ENCODE data around the gene PCDHGA9.
"Not testable (repeated sequence)": the region's sequence is repeated elsewhere in the genome, so short reads cannot be mapped to it uniquely, and the experiment has no call there.

Gene PCDHGA9

DNA sequence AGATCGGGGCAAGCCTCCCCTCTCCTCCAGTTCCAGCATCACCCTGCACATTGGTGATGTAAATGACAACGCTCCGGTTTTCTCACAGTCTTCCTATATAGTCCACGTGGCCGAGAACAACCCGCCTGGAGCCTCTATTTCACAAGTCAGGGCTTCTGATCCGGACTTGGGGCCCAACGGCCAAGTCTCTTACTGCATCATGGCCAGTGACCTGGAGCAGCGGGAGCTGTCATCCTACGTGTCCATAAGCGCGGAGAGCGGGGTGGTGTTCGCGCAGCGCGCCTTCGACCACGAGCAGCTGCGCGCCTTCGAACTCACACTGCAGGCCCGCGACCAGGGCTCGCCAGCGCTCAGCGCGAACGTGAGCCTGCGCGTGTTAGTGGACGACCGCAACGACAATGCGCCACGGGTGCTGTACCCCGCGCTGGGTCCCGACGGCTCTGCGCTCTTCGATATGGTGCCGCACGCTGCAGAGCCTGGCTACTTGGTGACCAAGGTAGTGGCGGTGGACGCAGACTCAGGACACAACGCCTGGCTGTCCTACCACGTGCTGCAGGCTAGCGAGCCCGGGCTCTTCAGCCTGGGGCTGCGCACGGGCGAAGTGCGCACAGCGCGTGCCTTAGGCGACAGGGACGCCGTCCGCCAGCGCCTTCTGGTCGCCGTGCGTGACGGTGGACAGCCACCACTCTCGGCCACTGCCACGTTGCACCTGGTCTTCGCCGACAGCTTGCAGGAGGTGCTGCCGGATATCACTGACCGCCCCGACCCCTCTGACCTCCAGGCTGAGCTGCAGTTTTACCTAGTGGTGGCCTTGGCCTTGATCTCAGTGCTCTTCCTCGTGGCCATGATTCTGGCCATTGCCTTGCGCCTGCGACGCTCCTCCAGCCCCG lies 13.2 kb upstream of the PCDHGA9 start:
- no peak for DNase-seq
- H3K4me3 ChIP-seq (ENCODE audit: low read depth, low read length), result no peak overlapping the region
- peaks cover 6% of the 10 kb centered on the region for H3K9me3 ChIP-seq (ENCODE audit: severe bottlenecking)
- no peaks in the 10 kb centered on the region for H3K36me3 ChIP-seq
- TF ChIP-seq, protein P1, sequence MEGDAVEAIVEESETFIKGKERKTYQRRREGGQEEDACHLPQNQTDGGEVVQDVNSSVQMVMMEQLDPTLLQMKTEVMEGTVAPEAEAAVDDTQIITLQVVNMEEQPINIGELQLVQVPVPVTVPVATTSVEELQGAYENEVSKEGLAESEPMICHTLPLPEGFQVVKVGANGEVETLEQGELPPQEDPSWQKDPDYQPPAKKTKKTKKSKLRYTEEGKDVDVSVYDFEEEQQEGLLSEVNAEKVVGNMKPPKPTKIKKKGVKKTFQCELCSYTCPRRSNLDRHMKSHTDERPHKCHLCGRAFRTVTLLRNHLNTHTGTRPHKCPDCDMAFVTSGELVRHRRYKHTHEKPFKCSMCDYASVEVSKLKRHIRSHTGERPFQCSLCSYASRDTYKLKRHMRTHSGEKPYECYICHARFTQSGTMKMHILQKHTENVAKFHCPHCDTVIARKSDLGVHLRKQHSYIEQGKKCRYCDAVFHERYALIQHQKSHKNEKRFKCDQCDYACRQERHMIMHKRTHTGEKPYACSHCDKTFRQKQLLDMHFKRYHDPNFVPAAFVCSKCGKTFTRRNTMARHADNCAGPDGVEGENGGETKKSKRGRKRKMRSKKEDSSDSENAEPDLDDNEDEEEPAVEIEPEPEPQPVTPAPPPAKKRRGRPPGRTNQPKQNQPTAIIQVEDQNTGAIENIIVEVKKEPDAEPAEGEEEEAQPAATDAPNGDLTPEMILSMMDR (IDR thresholded peaks at IDR 0.05; ENCODE audit: low read depth, low read length), result no peak
- no peak overlapping the region for H3K27ac ChIP-seq
- no peaks in the 10 kb centered on the region for H3K27me3 ChIP-seq (ENCODE audit: insufficient read depth, low read depth, severe bottlenecking)

DNA sequence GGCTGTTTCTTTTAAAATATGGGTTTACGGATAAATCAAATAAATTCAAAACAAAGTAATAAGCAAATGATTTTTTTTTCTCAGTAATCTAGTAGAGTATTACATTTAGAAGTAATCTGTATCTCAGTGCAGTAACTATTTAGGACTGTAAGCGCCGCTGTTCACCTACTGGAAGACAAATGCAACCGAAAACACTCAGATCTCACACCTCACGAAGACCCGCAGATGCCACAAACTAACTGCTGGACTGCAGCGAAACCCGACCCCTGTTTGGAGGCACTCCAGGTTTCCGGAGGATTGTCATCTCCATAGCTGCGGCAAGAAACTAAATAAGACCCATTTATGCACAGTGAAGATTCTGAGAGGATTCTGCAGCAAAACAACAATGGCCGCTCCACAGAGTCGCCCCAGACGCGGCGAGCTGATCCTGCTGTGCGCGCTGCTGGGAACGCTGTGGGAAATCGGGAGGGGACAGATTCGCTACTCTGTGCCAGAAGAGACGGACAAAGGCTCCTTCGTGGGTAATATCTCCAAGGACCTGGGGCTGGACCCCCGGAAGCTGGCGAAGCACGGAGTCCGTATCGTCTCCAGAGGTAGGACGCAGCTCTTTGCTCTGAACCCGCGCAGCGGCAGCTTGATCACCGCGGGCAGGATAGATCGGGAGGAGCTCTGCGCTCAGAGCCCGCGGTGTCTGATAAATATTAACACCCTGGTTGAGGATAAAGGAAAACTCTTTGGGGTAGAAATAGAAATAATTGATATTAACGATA lies 10.0 kb upstream of the PCDHGA9 start, which contains the start of gene PCDHGA8:
Gene PCDHGA8, plus strand, starts transcription at position 205 of the 770 bp plus-strand sequence. Its CDS starts 181 bp downstream, at position 386.
- no peaks in the 10 kb centered on the region for H3K36me3 ChIP-seq
- no peak for DNase-seq
- H3K27me3 ChIP-seq (ENCODE audit: insufficient read depth, low read depth, severe bottlenecking), result no peaks in the 10 kb centered on the region
- no peak within 1 kb of the TSS for H3K4me3 ChIP-seq (ENCODE audit: low read depth, low read length)
- H3K9me3 ChIP-seq (ENCODE audit: severe bottlenecking), result peaks cover 4% of the 10 kb centered on the region
- TF ChIP-seq, protein P1 (IDR thresholded peaks at IDR 0.05; ENCODE audit: low read depth, low read length), result no peak
- no peak within 1 kb of the TSS for H3K27ac ChIP-seq

DNA sequence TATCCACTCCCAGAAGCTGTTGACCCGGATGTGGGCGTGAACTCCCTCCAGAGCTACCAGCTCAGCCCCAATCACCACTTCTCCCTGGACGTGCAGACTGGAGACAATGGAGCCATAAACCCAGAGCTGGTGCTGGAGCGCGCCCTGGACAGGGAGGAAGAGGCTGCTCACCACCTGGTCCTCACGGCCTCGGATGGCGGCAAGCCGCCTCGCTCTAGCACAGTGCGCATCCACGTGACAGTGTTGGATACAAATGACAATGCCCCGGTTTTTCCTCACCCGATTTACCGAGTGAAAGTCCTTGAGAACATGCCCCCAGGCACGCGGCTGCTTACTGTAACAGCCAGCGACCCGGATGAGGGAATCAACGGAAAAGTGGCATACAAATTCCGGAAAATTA lies 9.3 kb upstream of the PCDHGA9 start:
- TF ChIP-seq, protein P1 (IDR thresholded peaks at IDR 0.05; ENCODE audit: low read depth, low read length), result no peak
- H3K27me3 ChIP-seq (ENCODE audit: insufficient read depth, low read depth, severe bottlenecking), result no peaks in the 10 kb centered on the region
- H3K9me3 ChIP-seq (ENCODE audit: severe bottlenecking), result peaks cover 4% of the 10 kb centered on the region
- no peak overlapping the region for H3K27ac ChIP-seq
- no peak for DNase-seq
- no peaks in the 10 kb centered on the region for H3K36me3 ChIP-seq
- no peak overlapping the region for H3K4me3 ChIP-seq (ENCODE audit: low read depth, low read length)

DNA sequence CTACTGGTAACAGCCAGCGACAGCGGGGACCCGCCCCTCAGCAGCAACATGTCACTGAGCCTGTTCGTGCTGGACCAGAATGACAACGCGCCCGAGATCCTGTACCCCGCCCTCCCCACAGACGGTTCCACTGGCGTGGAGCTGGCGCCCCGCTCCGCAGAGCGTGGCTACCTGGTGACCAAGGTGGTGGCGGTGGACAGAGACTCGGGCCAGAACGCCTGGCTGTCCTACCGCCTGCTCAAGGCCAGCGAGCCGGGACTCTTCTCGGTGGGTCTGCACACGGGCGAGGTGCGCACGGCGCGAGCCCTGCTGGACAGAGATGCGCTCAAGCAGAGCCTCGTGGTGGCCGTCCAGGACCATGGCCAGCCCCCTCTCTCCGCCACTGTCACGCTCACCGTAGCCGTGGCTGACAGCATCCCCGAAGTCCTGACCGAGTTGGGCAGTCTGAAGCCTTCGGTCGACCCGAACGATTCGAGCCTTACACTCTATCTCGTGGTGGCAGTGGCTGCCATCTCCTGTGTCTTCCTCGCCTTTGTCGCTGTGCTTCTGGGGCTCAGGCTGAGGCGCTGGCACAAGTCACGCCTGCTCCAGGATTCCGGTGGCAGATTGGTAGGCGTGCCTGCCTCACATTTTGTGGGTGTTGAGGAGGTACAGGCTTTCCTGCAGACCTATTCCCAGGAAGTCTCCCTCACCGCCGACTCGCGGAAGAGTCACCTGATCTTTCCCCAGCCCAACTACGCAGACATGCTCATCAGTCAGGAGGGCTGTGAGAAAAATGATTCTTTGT lies 8.0 kb upstream of the PCDHGA9 start:
- H3K27me3 ChIP-seq (ENCODE audit: insufficient read depth, low read depth, severe bottlenecking); H3K9me3 ChIP-seq (ENCODE audit: severe bottlenecking); H3K4me3 ChIP-seq (ENCODE audit: low read depth, low read length); H3K36me3 ChIP-seq; H3K27ac ChIP-seq; DNase-seq: not testable (repeated sequence)

DNA sequence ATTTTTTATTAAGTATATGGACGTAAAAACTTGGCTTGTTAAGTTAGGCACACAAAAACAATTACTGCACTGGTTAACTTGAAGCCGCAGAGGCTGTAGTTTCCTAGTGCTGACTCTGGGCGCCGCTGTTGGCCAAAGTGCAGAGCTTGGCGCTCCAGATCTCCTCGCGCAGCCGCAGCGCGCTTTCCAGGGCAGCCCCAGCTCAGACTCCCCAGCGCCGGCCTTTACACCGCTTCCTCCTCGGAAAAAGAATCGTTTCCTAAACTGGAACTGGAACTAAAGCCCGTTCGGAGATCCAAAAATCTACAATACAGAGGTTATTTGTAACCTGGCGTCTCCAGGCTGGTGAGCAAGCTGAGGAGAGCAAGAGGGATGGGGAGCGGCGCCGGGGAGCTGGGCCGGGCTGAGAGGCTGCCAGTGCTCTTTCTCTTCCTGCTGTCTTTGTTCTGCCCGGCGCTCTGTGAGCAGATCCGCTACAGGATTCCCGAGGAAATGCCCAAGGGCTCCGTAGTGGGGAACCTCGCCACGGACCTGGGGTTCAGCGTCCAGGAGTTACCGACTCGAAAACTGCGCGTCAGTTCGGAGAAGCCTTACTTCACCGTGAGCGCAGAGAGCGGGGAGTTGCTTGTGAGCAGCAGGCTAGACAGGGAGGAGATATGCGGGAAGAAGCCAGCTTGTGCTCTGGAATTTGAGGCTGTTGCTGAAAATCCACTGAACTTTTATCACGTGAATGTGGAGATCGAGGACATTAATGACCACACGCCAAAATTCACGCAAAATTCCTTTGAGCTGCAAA lies 4.6 kb upstream of the PCDHGA9 start, which contains the start of gene PCDHGB5:
Gene PCDHGB5, plus strand, starts transcription at position 192 of the 796 bp plus-strand sequence. Its CDS starts 181 bp downstream, at position 373.
- not testable (repeated sequence) for H3K4me3 ChIP-seq (ENCODE audit: low read depth, low read length); H3K27ac ChIP-seq; H3K9me3 ChIP-seq (ENCODE audit: severe bottlenecking)

DNA sequence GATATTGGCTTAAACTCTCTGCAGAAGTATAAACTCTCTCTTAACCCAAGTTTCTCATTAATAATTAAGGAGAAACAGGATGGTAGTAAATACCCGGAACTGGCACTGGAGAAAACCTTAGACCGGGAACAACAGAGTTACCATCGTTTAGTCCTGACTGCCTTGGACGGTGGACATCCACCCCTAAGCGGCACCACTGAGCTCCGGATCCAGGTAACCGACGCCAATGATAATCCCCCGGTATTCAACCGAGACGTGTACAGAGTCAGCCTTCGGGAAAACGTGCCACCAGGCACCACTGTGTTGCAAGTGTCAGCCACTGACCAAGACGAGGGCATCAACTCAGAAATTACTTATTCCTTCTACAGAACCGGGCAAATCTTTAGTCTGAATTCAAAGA lies 4.0 kb upstream of the PCDHGA9 start:
- TF ChIP-seq, protein P1 (IDR thresholded peaks at IDR 0.05; ENCODE audit: low read depth, low read length), result no peak
- Histone ChIP-seq H3K9me3 (ENCODE audit: severe bottlenecking) (peaks cover 4% of the 10 kb centered on the region), H3K36me3 (no peaks in the 10 kb centered on the region), H3K4me3 (ENCODE audit: low read depth, low read length) (no peak overlapping the region), H3K27me3 (ENCODE audit: insufficient read depth, low read depth, severe bottlenecking) (no peaks in the 10 kb centered on the region), H3K27ac (no peak overlapping the region)
- DNase-seq, result no peak

More for the DNA sequence above, 4.6 kb upstream of the PCDHGA9 start, which contains the start of gene PCDHGB5:
- DNase-seq; H3K27me3 ChIP-seq (ENCODE audit: insufficient read depth, low read depth, severe bottlenecking); H3K36me3 ChIP-seq: not testable (repeated sequence)
